Mucosa of descending colon (tissue), 3 donors: Measurements from ENCODE around the gene SETDB1. TPM values are rescaled to one million over a fixed set of nuclear protein-coding genes. Genes with fewer than 3 reads are reported as not detected.

ENCODE experiments used
- ATAC-seq: fragments of 200-7000 bp; cut with Tn5 transposase; one replicate; pipeline ENCODE4 v1.9.1; 2020; ENCODE audit warnings: mild to moderate bottlenecking, moderate library complexity
- DNase-seq, 3 donors: peaks; one replicate each; pipeline ENCODE4 v3.0.0-alpha.2; 2020
- H3K36me3 ChIP-seq: fragments of 200-600 bp; one replicate; pipeline ENCODE4 v1.8.0; 2021; ENCODE audit warnings: low read depth, mild to moderate bottlenecking
- H3K4me1 ChIP-seq: fragments of 200-600 bp; one replicate; pipeline ENCODE4 v1.8.0; 2021; ENCODE audit warnings: low read depth, mild to moderate bottlenecking
- H3K4me3 ChIP-seq: fragments of 200-600 bp; one replicate; pipeline ENCODE4 v1.8.0; 2021; ENCODE audit warnings: mild to moderate bottlenecking
- H3K9me3 ChIP-seq: fragments of 200-600 bp; one replicate; pipeline ENCODE4 v1.8.0; 2021; ENCODE audit warnings: mild to moderate bottlenecking
- CTCF ChIP-seq: fragments of 200-600 bp; IDR thresholded peaks from one replicate; pipeline ENCODE4 v1.8.0; 2022; ENCODE audit warnings: antibody characterized with exemption, mild to moderate bottlenecking
- intact Hi-C, 2 donors: fragments of 100-400 bp; cut with DNase I in 1 of 2; cut with micrococcal nuclease in 1 of 2; formaldehyde crosslinking; loops; one replicate each; pipeline versions ENCODE4 v1.11.0 to v1.11.1; 2022; cut with DNase I, micrococcal nuclease
- total RNA-seq, 3 donors: library from RNA; stranded (reverse); fragmentation: NEBNext Ultra II Directional in 2 of 3; extraction: Animal tissue kit (Norgen Biotek cat#: 25700) in 2 of 3; gene quantifications; one replicate each; pipeline versions ENCODE4 v1.2.1 to v1.2.4, GENCODE V29; 2021 to 2023
- donor health status: DM: no; HTN: no; CAD: no; lungs with moderate emphysema.
- donor health status: DM: no; HTN: no; CAD: no.
- donor health status: DM: no; HTN: yes; CAD: no.

Gene SETDB1
- total RNA-seq, 3 donors from 2014 or later, result 35.4 to 49.4 (median 42.8) TPM

DNA sequence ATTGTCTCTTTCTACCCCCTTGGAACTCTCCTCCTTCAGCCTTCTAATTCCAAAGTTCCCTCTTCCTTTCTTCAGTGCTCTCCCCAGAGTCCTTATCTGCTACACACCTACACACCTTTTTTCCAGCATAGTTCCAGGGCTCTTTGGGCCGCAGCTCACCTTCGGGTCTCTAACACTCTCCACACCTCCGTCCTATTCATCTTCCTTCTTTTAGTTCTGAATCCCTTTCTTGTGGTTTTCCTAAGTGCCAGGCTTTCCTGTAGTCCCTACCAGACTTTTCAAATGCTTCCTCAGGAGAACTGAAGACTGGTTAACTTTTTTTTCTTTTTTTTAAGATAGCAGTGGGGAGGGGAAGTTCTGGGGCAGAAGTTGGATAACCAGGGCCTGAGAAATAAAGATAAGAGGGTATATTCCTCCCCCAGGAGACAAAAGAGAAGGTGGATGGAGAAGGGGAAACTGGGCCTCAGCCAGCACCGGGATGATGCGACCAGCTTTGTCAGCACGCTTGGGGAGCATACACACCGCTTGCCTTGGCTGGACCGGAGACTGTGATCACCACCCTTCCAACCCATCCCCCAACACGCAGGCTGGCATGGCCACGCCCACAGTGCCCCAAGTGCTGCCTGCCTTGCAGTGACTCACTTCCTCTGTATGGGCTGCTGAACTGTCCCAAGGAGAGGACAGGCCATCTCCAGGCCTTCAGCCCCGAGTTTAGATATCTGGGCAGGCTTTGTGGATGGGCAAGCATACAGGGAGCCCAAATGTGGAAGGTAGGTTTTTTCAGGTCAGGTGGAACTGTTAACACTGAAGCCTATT lies 50.9 kb downstream of the SETDB1 start:
- Histone ChIP-seq H3K4me3 (no peak overlapping the region), H3K9me3 (no peaks in the 10 kb centered on the region), H3K4me1 (peaks cover 37% of the 10 kb centered on the region), H3K36me3 (no peaks in the 10 kb centered on the region)
- intact Hi-C loops, result loop anchor here in 1 of 2 donors (10.0 kb wide), 1 partner anchor 52 kb away; the partner anchor contains the start of gene SETDB1
- ATAC-seq (peak; percentile 73), DNase-seq (peak; percentile 91 to 92 (median 91))
- TF ChIP-seq CTCF, result no peak

DNA sequence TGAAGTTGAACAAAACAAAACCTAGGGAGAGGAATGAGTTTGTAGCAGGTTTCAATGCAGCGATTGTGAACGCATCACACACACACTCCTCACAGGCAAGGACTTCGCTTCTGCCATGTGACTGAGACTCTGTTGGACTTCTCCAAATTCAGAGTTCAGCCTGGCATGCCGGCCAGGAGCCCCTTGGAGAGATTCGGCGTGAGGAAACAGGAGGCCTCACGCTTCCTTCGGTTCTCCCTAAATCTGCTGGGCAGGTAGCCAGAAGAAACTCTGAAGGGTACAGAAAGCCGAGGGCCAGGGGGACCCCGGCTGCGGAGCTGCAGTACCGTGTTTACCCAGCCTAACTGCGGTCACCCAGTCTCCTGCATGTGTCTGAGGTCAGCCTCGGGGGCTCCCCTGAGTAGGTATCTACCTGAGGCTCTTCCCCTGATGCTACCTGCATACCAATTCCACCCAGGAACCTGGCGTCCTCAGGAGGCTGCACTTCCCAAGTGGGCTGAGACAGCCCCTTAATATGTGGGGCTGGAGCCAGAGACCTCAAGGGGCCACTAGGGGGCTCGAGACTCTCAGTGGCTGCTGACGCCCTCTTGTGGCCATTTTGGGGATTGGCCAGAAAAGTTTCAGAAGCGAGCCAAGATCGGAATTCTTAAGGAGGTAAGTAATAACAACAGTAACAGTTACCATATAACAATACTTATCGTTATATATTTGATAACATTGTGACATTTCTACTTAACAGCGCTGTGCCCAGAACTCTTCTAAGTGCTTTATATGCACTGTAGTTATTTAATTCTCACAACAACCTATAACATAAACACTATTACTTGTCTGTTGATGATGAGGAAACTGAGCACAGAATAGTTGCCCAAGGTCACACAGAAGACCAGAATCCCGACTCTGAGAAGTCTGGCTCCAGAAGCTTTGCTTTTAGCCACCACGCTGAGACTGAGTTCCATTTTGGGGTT lies 53.2 kb downstream of the SETDB1 start:
- peak; percentile 98 for TF ChIP-seq CTCF
- Histone ChIP-seq H3K4me3 (no peak overlapping the region), H3K9me3 (no peaks in the 10 kb centered on the region), H3K36me3 (no peaks in the 10 kb centered on the region), H3K4me1 (peaks cover 26% of the 10 kb centered on the region)
- ATAC-seq (peak; percentile 61), DNase-seq (peak; percentile 74 to 97 (median 80))
- intact Hi-C loops, result loop anchor here in 1 of 2 donors (10.0 kb wide), 1 partner anchor 55 kb away; the partner anchor contains the start of gene SETDB1

DNA sequence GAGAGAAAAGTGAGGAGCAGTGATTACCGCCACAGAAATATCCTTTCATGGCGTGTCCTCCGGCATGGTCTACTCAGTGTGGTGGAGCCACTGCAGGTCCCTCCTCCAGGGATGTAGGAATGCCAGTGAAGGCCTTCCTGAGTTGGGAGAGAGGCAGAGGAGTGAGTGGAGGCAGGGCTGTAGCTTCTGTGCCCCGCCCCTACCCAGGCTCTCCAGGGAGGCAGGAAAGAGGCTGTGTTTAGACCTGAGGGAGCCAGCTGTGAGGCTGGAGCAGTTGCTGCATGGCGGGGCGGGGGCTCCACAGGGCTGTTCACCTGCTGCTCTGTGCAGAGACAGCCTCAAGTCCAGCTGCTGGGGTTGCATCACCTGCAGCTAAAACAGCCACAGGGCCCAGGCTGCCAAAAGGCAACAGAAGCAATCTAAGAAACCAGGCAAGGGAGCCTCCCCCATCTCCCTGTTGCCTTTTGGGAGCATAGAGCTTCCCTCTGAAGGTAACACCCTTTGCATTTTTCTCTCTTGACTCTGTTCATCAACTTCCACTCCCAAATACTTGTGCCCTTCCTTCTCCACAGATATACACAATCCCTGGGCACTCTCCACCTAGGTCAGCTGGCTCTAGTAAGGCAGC lies 55.1 kb downstream of the SETDB1 start:
- DNase-seq (peak; percentile 40 to 68 (median 55)), ATAC-seq (peak; percentile 53)
- Histone ChIP-seq H3K9me3 (no peaks in the 10 kb centered on the region), H3K4me1 (peaks cover 20% of the 10 kb centered on the region), H3K4me3 (no peak overlapping the region), H3K36me3 (no peaks in the 10 kb centered on the region)
- intact Hi-C loops, result no loop called here
- TF ChIP-seq CTCF, result no peak

- Histone ChIP-seq H3K9me3 (no peaks in the 10 kb centered on the region), H3K4me3 (no peak within 1 kb of the TSS), H3K36me3 (no peaks in the 10 kb centered on the region), H3K4me1 (peaks cover 18% of the 10 kb centered on the region)
- TF ChIP-seq CTCF, result no peak
- DNase-seq (peak; percentile 58 to 62 (median 62)), ATAC-seq (peak; percentile 78)
- intact Hi-C loops, result no loop called here
Observed at GRCh38 chr1:150981805-150982712, 55.9 kb downstream of the SETDB1 start, which contains the start of gene ANXA9. Gene ANXA9 (plus strand): TSS chr1:150982292. CDS start chr1:150983106, 814 bp downstream.
